ENCODE measurements around the gene MACO1. TPM values are rescaled to one million over a fixed set of nuclear protein-coding genes. Genes with fewer than 3 reads are reported as not detected.

MACO1 gene
- total and polyA plus RNA-seq, 9 of the 15 experiments (the other 6 are each of a cell fraction or from before 2014, with no cell fraction given): 4.6 to 28.4 (median 21.7) TPM

DNA sequence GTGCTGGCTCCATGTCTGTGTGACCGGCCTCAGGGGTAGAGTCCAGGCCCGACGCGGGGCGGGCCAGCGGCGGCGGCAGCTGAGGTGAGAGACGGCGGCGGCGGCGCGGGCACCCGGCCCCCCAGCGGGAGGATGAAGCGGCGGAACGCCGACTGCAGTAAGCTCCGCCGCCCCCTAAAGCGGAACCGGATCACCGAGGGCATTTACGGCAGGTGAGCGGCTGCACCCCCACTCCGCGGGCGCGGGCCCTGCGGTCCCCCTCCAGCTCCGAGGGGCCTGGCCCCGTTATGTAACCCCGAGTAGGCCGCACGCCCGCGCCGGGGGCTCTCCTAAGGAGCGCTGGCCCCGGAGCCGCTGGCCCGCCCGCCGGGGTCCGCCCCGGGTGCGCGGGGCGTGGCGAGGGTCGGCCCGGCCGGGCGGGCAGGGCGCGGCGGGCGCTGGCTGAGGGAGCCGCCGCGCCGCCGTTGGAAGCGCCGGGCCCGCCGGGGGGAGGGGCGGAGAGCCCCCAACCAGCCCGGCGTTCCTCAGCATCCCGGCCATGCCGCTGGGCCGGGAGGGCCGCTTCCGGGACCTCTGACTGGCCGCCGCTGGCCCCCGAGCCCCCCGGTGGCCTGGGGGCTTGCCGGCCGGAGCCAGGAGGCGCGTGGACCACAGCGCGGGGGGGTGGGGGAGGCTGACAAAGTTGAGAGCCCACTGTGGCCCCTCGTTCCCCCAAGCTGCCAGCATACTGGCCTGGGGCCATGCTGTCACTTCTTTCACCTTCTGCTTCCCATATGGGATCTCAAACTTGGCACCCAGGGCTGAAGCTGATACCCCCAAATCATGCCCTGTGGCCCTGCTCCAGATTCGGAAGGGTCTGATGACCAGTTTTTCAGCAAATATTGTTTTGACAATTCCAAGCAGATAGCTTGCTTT is 527 bp downstream of the MACO1 start (continued):
- TF ChIP-seq, protein P1, sequence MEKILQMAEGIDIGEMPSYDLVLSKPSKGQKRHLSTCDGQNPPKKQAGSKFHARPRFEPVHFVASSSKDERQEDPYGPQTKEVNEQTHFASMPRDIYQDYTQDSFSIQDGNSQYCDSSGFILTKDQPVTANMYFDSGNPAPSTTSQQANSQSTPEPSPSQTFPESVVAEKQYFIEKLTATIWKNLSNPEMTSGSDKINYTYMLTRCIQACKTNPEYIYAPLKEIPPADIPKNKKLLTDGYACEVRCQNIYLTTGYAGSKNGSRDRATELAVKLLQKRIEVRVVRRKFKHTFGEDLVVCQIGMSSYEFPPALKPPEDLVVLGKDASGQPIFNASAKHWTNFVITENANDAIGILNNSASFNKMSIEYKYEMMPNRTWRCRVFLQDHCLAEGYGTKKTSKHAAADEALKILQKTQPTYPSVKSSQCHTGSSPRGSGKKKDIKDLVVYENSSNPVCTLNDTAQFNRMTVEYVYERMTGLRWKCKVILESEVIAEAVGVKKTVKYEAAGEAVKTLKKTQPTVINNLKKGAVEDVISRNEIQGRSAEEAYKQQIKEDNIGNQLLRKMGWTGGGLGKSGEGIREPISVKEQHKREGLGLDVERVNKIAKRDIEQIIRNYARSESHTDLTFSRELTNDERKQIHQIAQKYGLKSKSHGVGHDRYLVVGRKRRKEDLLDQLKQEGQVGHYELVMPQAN (IDR thresholded peaks at IDR 0.05; ENCODE audit: borderline replicate concordance): no peak
- no peak for TF ChIP-seq ZC3H11A (IDR thresholded peaks at IDR 0.05; ENCODE audit: low read depth, low read length)
- no peak for TF ChIP-seq HDAC8 (tag; IDR thresholded peaks at IDR 0.05)
- no peak for TF ChIP-seq ZKSCAN1 (IDR thresholded peaks at IDR 0.05; ENCODE audit: low read depth, low read length)
- TF ChIP-seq SMAD1 (IDR thresholded peaks at IDR 0.05; ENCODE audit: low read depth, low read length, partially characterized antibody): peak; percentile 41
- no peak for TF ChIP-seq RUNX1 (IDR thresholded peaks at IDR 0.05; ENCODE audit: low read depth)
- no peak for TF ChIP-seq ELF1 (tag; IDR thresholded peaks at IDR 0.05)
- TF ChIP-seq, protein P2, sequence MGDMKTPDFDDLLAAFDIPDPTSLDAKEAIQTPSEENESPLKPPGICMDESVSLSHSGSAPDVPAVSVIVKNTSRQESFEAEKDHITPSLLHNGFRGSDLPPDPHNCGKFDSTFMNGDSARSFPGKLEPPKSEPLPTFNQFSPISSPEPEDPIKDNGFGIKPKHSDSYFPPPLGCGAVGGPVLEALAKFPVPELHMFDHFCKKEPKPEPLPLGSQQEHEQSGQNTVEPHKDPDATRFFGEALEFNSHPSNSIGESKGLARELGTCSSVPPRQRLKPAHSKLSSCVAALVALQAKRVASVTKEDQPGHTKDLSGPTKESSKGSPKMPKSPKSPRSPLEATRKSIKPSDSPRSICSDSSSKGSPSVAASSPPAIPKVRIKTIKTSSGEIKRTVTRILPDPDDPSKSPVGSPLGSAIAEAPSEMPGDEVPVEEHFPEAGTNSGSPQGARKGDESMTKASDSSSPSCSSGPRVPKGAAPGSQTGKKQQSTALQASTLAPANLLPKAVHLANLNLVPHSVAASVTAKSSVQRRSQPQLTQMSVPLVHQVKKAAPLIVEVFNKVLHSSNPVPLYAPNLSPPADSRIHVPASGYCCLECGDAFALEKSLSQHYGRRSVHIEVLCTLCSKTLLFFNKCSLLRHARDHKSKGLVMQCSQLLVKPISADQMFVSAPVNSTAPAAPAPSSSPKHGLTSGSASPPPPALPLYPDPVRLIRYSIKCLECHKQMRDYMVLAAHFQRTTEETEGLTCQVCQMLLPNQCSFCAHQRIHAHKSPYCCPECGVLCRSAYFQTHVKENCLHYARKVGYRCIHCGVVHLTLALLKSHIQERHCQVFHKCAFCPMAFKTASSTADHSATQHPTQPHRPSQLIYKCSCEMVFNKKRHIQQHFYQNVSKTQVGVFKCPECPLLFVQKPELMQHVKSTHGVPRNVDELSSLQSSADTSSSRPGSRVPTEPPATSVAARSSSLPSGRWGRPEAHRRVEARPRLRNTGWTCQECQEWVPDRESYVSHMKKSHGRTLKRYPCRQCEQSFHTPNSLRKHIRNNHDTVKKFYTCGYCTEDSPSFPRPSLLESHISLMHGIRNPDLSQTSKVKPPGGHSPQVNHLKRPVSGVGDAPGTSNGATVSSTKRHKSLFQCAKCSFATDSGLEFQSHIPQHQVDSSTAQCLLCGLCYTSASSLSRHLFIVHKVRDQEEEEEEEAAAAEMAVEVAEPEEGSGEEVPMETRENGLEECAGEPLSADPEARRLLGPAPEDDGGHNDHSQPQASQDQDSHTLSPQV (IDR thresholded peaks at IDR 0.05): 0 out of 2 replicates have a peak, but pooled peaks have one; percentile 53
- TF ChIP-seq, protein P3, sequence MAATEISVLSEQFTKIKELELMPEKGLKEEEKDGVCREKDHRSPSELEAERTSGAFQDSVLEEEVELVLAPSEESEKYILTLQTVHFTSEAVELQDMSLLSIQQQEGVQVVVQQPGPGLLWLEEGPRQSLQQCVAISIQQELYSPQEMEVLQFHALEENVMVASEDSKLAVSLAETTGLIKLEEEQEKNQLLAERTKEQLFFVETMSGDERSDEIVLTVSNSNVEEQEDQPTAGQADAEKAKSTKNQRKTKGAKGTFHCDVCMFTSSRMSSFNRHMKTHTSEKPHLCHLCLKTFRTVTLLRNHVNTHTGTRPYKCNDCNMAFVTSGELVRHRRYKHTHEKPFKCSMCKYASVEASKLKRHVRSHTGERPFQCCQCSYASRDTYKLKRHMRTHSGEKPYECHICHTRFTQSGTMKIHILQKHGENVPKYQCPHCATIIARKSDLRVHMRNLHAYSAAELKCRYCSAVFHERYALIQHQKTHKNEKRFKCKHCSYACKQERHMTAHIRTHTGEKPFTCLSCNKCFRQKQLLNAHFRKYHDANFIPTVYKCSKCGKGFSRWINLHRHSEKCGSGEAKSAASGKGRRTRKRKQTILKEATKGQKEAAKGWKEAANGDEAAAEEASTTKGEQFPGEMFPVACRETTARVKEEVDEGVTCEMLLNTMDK (IDR thresholded peaks at IDR 0.05; ENCODE audit: borderline replicate concordance, insufficient read depth, low read depth, low read length, poor library complexity, severe bottlenecking): peak; percentile 94

Data from K562 (cell line).